WTC11 (cell line): Measurements from ENCODE around the gene DPCD. TPM values are rescaled to one million over a fixed set of nuclear protein-coding genes. Genes with fewer than 3 reads are reported as not detected.

Experiments used
- ATAC-seq: fragments of 200-7000 bp; cut with Tn5 transposase; 2 replicates; pipeline ENCODE4 v1.10.0; 2021; ENCODE audit warnings: mild to moderate bottlenecking, moderate library complexity
- CTCF ChIA-PET: fragments of 300-600 bp; sonication (Branson Sonifier 250); formaldehyde crosslinking; loops from one replicate; lab custom pipeline; 2021; ENCODE audit warnings: antibody characterized with exemption; lab: Charles Lee
- POLR2A ChIA-PET: fragments of 350-600 bp; sonication (Branson Sonifier 250); formaldehyde crosslinking; loops from one replicate; lab custom pipeline; 2021; ENCODE audit warnings: antibody characterized with exemption; lab: Charles Lee
- DNase-seq: peaks from one replicate; pipeline ENCODE4 v3.0.0; 2021; ENCODE audit warnings: low spot score
- H3K27ac Mint-ChIP-seq: 2 replicates; pipeline ENCODE4 v1.8.0; 2021; ENCODE audit warnings: mixed read lengths
- H3K27me3 Mint-ChIP-seq: 2 replicates; pipeline ENCODE4 v1.8.0; 2021; ENCODE audit warnings: low read depth, mild to moderate bottlenecking, moderate library complexity, mixed read lengths
- H3K36me3 Mint-ChIP-seq: 2 replicates; pipeline ENCODE4 v1.8.0; 2021; ENCODE audit warnings: mixed read lengths
- H3K4me1 Mint-ChIP-seq: 2 replicates; pipeline ENCODE4 v1.8.0; 2022; ENCODE audit warnings: mixed read lengths
- H3K4me3 Mint-ChIP-seq: 2 replicates; pipeline ENCODE4 v1.8.0; 2021; ENCODE audit warnings: mild to moderate bottlenecking, moderate library complexity, mixed read lengths
- H3K9me3 Mint-ChIP-seq: 2 replicates; pipeline ENCODE4 v1.8.0; 2021; ENCODE audit warnings: mixed read lengths
- CREM ChIP-seq: sonication (generic); formaldehyde crosslinking; IDR thresholded peaks from 2 replicates; pipeline ENCODE4 v1.8.1; 2022; ENCODE audit warnings: mild to moderate bottlenecking, missing genetic modification reagents, moderate library complexity
- ETV6 ChIP-seq: sonication (generic); formaldehyde crosslinking; IDR thresholded peaks from 2 replicates; pipeline ENCODE4 v1.8.1; 2022; ENCODE audit warnings: mild to moderate bottlenecking, missing genetic modification reagents
- FOXK1 ChIP-seq: sonication (generic); formaldehyde crosslinking; IDR thresholded peaks from 2 replicates; pipeline ENCODE4 v1.8.0; 2022; ENCODE audit warnings: mild to moderate bottlenecking, moderate library complexity, missing genetic modification reagents
- GABPB1 ChIP-seq: sonication (generic); formaldehyde crosslinking; IDR thresholded peaks from 2 replicates; pipeline ENCODE4 v1.8.1; 2023; ENCODE audit warnings: mild to moderate bottlenecking, missing genetic modification reagents
- GRHL2 ChIP-seq: fragments of 250-450 bp; sonication (Bioruptor Pico); IDR thresholded peaks from 2 replicates; pipeline ENCODE4 v1.8.0; 2022; ENCODE audit warnings: mild to moderate bottlenecking, moderate library complexity; ENCODE audit not compliant: insufficient replicate concordance, severe bottlenecking
- NFYB ChIP-seq: sonication (generic); formaldehyde crosslinking; conservative IDR thresholded peaks from 2 replicates; pipeline ENCODE4 v1.8.0; 2022; ENCODE audit warnings: low read depth, missing genetic modification reagents
- NR3C1 ChIP-seq: sonication (generic); formaldehyde crosslinking; conservative IDR thresholded peaks from 2 replicates; pipeline ENCODE4 v1.8.1; 2023; ENCODE audit warnings: low read depth, mild to moderate bottlenecking, missing genetic modification reagents
- PRRX2 ChIP-seq: fragments of 250-450 bp; sonication (Bioruptor Pico); IDR thresholded peaks from 2 replicates; pipeline ENCODE4 v1.8.0; 2021; ENCODE audit warnings: mild to moderate bottlenecking
- ZNF232 ChIP-seq: sonication (generic); formaldehyde crosslinking; IDR thresholded peaks from 2 replicates; pipeline ENCODE4 v1.8.0; 2022; ENCODE audit warnings: mild to moderate bottlenecking, missing genetic modification reagents
- ZNF416 ChIP-seq: fragments of 250-450 bp; sonication (Bioruptor Pico); IDR thresholded peaks from 2 replicates; pipeline ENCODE4 v1.9.0; 2021; ENCODE audit warnings: mild to moderate bottlenecking, inconsistent platforms
- total RNA-seq: library from RNA; stranded (reverse); gene quantifications from 3 replicates; pipeline ENCODE4 v1.2.3, GENCODE V29; 2021
- TF ChIP-seq, protein P1 (sequence below): fragments of 200-600 bp; IDR thresholded peaks from 2 replicates; pipeline ENCODE4 v1.8.0; 2022; ENCODE audit warnings: antibody characterized with exemption
- TF ChIP-seq, protein P2 (sequence below): sonication (generic); formaldehyde crosslinking; IDR thresholded peaks from 2 replicates; pipeline ENCODE4 v1.8.1; 2022; ENCODE audit warnings: low read depth, missing genetic modification reagents, borderline replicate concordance
- TF ChIP-seq, protein P3 (sequence below): sonication (generic); formaldehyde crosslinking; IDR thresholded peaks from 2 replicates; pipeline ENCODE4 v1.8.1; 2022; ENCODE audit warnings: mild to moderate bottlenecking, moderate library complexity, missing genetic modification reagents
- TF ChIP-seq, protein P4 (sequence below): sonication (generic); formaldehyde crosslinking; conservative IDR thresholded peaks from 2 replicates; pipeline ENCODE4 v1.8.1; 2022; ENCODE audit warnings: mild to moderate bottlenecking, missing genetic modification reagents
- TF ChIP-seq, protein P5 (sequence below): sonication (generic); formaldehyde crosslinking; IDR thresholded peaks from 2 replicates; pipeline ENCODE4 v1.8.1; 2023; ENCODE audit warnings: mild to moderate bottlenecking, moderate library complexity, missing genetic modification reagents
- TF ChIP-seq, protein P6 (sequence below): sonication (generic); formaldehyde crosslinking; conservative IDR thresholded peaks from 2 replicates; pipeline ENCODE4 v1.8.1; 2023; ENCODE audit warnings: mild to moderate bottlenecking, low read depth, missing genetic modification reagents, moderate library complexity
- TF ChIP-seq, protein P7 (sequence below): sonication (generic); formaldehyde crosslinking; IDR thresholded peaks from 2 replicates; pipeline ENCODE4 v1.8.0; 2022; ENCODE audit warnings: mild to moderate bottlenecking, missing genetic modification reagents
- TF ChIP-seq, protein P8 (sequence below): sonication (generic); formaldehyde crosslinking; IDR thresholded peaks from 2 replicates; pipeline ENCODE4 v1.8.1; 2023; ENCODE audit warnings: mild to moderate bottlenecking, missing genetic modification reagents, moderate library complexity
- TF ChIP-seq, protein P9 (sequence below): fragments of 250-450 bp; sonication (Bioruptor Pico); IDR thresholded peaks from 2 replicates; pipeline ENCODE4 v1.8.0; 2021; ENCODE audit warnings: mild to moderate bottlenecking
- TF ChIP-seq, protein P10 (sequence below): fragments of 250-450 bp; sonication (Bioruptor Pico); IDR thresholded peaks from 2 replicates; pipeline ENCODE4 v1.9.0; 2021; ENCODE audit warnings: mild to moderate bottlenecking
- TF ChIP-seq, protein P11 (sequence below): sonication (generic); formaldehyde crosslinking; IDR thresholded peaks from 2 replicates; pipeline ENCODE4 v1.8.0; 2022; ENCODE audit warnings: mild to moderate bottlenecking, missing genetic modification reagents

The DPCD gene
- total RNA-seq, 1 experiment from 2014 or later = 21.8 TPM

DNA sequence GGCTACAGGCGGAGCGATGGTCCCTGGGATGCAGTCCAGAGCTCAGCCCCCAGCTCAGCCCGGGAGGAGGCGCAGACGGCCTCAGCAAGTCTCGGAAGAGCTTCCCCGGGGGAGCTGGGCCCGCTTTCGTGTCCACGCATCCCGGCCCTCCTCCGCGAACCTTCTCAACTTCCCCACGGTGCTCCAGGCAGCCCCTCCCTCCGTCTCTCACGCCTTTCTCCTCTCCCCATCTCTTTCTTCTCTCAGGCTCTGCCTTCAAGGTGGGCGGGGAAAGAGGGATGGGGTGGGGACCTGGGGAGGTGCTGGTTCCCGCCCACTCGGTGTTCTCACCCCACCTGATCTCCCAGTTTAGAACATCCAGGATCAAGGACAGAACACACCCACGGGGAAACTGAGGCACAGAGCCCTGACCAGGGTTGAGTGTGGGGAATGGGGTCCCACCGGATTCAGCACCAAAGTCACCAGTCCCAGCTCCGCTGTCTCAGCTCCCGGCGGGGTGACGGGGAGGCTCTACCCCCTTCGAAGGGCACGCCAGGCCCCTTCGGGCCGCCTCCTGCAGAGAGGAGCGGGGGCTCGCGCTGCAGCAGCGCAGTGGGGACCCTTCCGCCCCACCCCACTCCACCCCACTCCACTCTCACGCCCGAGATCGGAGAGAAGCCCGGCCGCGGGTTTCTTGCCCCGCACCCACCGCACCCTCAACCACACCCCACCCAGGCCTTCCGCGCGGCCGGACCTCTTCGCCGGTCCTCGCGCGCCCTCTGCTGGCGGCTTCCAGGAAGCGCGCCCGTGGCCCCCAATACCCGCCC lies 18.3 kb upstream of the DPCD start:
- POLR2A ChIA-PET = interaction anchor here (0.6 kb wide), 1 partner anchor 53 kb away, joined by 3 read pairs; no protein-coding TSS in a partner anchor
- H3K4me1 Mint-ChIP-seq = peaks cover 36% of the 10 kb centered on the region
- H3K27ac Mint-ChIP-seq = no peak overlapping the region
- peaks cover 78% of the 10 kb centered on the region for H3K27me3 Mint-ChIP-seq
- DNase-seq (peak; percentile 82), ATAC-seq (peak; percentile 55)
- peak overlapping the region; percentile 79 for H3K4me3 Mint-ChIP-seq
- no peaks in the 10 kb centered on the region for H3K9me3 Mint-ChIP-seq
- no peaks in the 10 kb centered on the region for H3K36me3 Mint-ChIP-seq
- CTCF ChIA-PET = interaction anchor here (0.6 to 4.6 kb wide), 71 partner anchors 10 to 529 kb away, joined by 3 to 80 read pairs (median 5); partner anchors contain the start of genes DPCD, NPM3 and POLL
- TF ChIP-seq NR3C1 (CRISPR knock-in tag) = 0 out of 2 replicates have a peak, but pooled peaks have one; percentile 13
- TF ChIP-seq, protein P1, sequence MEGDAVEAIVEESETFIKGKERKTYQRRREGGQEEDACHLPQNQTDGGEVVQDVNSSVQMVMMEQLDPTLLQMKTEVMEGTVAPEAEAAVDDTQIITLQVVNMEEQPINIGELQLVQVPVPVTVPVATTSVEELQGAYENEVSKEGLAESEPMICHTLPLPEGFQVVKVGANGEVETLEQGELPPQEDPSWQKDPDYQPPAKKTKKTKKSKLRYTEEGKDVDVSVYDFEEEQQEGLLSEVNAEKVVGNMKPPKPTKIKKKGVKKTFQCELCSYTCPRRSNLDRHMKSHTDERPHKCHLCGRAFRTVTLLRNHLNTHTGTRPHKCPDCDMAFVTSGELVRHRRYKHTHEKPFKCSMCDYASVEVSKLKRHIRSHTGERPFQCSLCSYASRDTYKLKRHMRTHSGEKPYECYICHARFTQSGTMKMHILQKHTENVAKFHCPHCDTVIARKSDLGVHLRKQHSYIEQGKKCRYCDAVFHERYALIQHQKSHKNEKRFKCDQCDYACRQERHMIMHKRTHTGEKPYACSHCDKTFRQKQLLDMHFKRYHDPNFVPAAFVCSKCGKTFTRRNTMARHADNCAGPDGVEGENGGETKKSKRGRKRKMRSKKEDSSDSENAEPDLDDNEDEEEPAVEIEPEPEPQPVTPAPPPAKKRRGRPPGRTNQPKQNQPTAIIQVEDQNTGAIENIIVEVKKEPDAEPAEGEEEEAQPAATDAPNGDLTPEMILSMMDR = peak; percentile 95
- TF ChIP-seq, protein P2, sequence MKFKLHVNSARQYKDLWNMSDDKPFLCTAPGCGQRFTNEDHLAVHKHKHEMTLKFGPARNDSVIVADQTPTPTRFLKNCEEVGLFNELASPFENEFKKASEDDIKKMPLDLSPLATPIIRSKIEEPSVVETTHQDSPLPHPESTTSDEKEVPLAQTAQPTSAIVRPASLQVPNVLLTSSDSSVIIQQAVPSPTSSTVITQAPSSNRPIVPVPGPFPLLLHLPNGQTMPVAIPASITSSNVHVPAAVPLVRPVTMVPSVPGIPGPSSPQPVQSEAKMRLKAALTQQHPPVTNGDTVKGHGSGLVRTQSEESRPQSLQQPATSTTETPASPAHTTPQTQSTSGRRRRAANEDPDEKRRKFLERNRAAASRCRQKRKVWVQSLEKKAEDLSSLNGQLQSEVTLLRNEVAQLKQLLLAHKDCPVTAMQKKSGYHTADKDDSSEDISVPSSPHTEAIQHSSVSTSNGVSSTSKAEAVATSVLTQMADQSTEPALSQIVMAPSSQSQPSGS (CRISPR knock-in tag) = no peak
- TF ChIP-seq GABPB1 (CRISPR knock-in tag) = no peak
- TF ChIP-seq, protein P3, sequence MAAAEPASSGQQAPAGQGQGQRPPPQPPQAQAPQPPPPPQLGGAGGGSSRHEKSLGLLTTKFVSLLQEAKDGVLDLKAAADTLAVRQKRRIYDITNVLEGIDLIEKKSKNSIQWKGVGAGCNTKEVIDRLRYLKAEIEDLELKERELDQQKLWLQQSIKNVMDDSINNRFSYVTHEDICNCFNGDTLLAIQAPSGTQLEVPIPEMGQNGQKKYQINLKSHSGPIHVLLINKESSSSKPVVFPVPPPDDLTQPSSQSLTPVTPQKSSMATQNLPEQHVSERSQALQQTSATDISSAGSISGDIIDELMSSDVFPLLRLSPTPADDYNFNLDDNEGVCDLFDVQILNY = peak; percentile 42; the same call in 1 of the 2 replicates
- TF ChIP-seq, protein P4, sequence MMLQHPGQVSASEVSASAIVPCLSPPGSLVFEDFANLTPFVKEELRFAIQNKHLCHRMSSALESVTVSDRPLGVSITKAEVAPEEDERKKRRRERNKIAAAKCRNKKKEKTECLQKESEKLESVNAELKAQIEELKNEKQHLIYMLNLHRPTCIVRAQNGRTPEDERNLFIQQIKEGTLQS (CRISPR knock-in tag) = no peak
- TF ChIP-seq, protein P5, sequence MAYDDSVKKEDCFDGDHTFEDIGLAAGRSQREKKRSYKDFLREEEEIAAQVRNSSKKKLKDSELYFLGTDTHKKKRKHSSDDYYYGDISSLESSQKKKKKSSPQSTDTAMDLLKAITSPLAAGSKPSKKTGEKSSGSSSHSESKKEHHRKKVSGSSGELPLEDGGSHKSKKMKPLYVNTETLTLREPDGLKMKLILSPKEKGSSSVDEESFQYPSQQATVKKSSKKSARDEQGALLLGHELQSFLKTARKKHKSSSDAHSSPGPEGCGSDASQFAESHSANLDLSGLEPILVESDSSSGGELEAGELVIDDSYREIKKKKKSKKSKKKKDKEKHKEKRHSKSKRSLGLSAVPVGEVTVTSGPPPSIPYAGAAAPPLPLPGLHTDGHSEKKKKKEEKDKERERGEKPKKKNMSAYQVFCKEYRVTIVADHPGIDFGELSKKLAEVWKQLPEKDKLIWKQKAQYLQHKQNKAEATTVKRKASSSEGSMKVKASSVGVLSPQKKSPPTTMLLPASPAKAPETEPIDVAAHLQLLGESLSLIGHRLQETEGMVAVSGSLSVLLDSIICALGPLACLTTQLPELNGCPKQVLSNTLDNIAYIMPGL = 0 out of 2 replicates have a peak, but pooled peaks have one; percentile 25
- TF ChIP-seq, protein P6, sequence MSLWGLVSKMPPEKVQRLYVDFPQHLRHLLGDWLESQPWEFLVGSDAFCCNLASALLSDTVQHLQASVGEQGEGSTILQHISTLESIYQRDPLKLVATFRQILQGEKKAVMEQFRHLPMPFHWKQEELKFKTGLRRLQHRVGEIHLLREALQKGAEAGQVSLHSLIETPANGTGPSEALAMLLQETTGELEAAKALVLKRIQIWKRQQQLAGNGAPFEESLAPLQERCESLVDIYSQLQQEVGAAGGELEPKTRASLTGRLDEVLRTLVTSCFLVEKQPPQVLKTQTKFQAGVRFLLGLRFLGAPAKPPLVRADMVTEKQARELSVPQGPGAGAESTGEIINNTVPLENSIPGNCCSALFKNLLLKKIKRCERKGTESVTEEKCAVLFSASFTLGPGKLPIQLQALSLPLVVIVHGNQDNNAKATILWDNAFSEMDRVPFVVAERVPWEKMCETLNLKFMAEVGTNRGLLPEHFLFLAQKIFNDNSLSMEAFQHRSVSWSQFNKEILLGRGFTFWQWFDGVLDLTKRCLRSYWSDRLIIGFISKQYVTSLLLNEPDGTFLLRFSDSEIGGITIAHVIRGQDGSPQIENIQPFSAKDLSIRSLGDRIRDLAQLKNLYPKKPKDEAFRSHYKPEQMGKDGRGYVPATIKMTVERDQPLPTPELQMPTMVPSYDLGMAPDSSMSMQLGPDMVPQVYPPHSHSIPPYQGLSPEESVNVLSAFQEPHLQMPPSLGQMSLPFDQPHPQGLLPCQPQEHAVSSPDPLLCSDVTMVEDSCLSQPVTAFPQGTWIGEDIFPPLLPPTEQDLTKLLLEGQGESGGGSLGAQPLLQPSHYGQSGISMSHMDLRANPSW = no peak
- TF ChIP-seq, protein P7, sequence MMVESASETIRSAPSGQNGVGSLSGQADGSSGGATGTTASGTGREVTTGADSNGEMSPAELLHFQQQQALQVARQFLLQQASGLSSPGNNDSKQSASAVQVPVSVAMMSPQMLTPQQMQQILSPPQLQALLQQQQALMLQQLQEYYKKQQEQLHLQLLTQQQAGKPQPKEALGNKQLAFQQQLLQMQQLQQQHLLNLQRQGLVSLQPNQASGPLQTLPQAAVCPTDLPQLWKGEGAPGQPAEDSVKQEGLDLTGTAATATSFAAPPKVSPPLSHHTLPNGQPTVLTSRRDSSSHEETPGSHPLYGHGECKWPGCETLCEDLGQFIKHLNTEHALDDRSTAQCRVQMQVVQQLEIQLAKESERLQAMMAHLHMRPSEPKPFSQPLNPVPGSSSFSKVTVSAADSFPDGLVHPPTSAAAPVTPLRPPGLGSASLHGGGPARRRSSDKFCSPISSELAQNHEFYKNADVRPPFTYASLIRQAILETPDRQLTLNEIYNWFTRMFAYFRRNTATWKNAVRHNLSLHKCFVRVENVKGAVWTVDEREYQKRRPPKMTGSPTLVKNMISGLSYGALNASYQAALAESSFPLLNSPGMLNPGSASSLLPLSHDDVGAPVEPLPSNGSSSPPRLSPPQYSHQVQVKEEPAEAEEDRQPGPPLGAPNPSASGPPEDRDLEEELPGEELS (CRISPR knock-in tag) = peak; percentile 53; the same call in 1 of the 2 replicates
- TF ChIP-seq FOXK1 (CRISPR knock-in tag) = no peak
- TF ChIP-seq, protein P8, sequence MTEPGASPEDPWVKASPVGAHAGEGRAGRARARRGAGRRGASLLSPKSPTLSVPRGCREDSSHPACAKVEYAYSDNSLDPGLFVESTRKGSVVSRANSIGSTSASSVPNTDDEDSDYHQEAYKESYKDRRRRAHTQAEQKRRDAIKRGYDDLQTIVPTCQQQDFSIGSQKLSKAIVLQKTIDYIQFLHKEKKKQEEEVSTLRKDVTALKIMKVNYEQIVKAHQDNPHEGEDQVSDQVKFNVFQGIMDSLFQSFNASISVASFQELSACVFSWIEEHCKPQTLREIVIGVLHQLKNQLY (CRISPR knock-in tag) = no peak
- no peak for TF ChIP-seq GRHL2
- TF ChIP-seq CREM = no peak
- TF ChIP-seq, protein P9, sequence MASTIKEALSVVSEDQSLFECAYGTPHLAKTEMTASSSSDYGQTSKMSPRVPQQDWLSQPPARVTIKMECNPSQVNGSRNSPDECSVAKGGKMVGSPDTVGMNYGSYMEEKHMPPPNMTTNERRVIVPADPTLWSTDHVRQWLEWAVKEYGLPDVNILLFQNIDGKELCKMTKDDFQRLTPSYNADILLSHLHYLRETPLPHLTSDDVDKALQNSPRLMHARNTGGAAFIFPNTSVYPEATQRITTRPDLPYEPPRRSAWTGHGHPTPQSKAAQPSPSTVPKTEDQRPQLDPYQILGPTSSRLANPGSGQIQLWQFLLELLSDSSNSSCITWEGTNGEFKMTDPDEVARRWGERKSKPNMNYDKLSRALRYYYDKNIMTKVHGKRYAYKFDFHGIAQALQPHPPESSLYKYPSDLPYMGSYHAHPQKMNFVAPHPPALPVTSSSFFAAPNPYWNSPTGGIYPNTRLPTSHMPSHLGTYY (CRISPR knock-in tag) = no peak
- no peak for TF ChIP-seq NFYB (CRISPR knock-in tag)
- TF ChIP-seq PRRX2 (CRISPR knock-in tag) = no peak
- TF ChIP-seq ETV6 (CRISPR knock-in tag) = no peak
- TF ChIP-seq ZNF232 = no peak
- no peak for TF ChIP-seq ZNF416
- TF ChIP-seq, protein P10, sequence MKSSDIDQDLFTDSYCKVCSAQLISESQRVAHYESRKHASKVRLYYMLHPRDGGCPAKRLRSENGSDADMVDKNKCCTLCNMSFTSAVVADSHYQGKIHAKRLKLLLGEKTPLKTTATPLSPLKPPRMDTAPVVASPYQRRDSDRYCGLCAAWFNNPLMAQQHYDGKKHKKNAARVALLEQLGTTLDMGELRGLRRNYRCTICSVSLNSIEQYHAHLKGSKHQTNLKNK (CRISPR knock-in tag) = no peak
- TF ChIP-seq, protein P11, sequence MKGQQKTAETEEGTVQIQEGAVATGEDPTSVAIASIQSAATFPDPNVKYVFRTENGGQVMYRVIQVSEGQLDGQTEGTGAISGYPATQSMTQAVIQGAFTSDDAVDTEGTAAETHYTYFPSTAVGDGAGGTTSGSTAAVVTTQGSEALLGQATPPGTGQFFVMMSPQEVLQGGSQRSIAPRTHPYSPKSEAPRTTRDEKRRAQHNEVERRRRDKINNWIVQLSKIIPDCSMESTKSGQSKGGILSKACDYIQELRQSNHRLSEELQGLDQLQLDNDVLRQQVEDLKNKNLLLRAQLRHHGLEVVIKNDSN = no peak
